NB4 (cell line): ENCODE measurements around the gene DLK1.

Experiments used
- DNase-seq: peaks from one replicate; pipeline ENCODE4 v3.0.0; 2010; ENCODE audit warnings: low read depth
- H3K4me3 ChIP-seq: one replicate; pipeline ENCODE4 v1.5.1; 2011; ENCODE audit warnings: mild to moderate bottlenecking, low read depth, low read length, moderate library complexity
- MYC ChIP-seq: IDR thresholded peaks from 2 replicates; pipeline ENCODE4 v1.6.1; 2011; ENCODE audit warnings: low read depth, low read length
- POLR2A ChIP-seq: IDR thresholded peaks from 2 replicates; pipeline ENCODE4 v1.6.1; 2011; ENCODE audit warnings: mild to moderate bottlenecking; ENCODE audit not compliant: insufficient read length; ENCODE audit errors: extremely low read depth
- TF ChIP-seq, protein P1 (sequence below): IDR thresholded peaks from one replicate; pipeline ENCODE4 v1.5.1; 2012; ENCODE audit warnings: low read depth, low read length
- TF ChIP-seq, protein P2 (sequence below): IDR thresholded peaks from 2 replicates; pipeline ENCODE4 v1.6.1; 2011; ENCODE audit warnings: low read depth, low read length

Gene DLK1

DNA sequence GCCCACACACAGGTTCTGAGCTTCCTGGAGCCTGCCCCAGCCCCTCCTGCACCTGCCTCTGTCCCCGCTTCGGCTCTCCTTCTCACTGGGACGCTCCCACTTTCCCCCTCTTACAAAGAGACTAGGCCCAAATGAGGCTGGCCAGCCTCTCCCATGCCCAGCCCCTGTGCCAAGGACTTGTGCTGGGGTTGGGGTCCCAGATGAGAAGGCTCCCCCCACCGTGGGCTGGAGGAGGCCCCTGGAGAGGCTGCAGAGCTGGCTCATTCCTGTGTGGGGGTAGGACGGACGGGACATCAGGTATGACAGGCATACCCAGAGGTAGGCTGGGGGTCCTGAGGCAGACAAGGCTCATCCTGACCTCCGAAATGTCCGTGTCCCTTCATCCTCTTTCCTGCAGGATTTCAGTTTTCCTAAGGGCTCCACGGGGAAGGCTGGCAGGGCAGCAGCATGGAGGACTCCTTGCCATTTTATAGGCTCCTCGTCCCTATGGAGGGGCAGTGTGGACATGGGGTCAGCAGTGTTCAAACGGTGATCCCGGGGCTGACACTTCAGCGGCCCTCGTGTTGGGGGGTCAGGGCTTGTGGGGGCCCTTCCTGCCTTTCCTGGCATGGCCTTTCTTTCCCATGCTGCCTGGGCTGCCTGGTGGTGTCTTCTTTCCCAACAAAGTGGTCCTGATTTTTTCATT is 50.1 kb downstream of the DLK1 start:
- DNase-seq, result no peak
- H3K4me3 ChIP-seq, result no peak overlapping the region
- TF ChIP-seq POLR2A (no peak), MYC (no peak)
- TF ChIP-seq, protein P1, sequence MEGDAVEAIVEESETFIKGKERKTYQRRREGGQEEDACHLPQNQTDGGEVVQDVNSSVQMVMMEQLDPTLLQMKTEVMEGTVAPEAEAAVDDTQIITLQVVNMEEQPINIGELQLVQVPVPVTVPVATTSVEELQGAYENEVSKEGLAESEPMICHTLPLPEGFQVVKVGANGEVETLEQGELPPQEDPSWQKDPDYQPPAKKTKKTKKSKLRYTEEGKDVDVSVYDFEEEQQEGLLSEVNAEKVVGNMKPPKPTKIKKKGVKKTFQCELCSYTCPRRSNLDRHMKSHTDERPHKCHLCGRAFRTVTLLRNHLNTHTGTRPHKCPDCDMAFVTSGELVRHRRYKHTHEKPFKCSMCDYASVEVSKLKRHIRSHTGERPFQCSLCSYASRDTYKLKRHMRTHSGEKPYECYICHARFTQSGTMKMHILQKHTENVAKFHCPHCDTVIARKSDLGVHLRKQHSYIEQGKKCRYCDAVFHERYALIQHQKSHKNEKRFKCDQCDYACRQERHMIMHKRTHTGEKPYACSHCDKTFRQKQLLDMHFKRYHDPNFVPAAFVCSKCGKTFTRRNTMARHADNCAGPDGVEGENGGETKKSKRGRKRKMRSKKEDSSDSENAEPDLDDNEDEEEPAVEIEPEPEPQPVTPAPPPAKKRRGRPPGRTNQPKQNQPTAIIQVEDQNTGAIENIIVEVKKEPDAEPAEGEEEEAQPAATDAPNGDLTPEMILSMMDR, result no peak
- TF ChIP-seq, protein P2, sequence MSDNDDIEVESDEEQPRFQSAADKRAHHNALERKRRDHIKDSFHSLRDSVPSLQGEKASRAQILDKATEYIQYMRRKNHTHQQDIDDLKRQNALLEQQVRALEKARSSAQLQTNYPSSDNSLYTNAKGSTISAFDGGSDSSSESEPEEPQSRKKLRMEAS, result no peak

DNA sequence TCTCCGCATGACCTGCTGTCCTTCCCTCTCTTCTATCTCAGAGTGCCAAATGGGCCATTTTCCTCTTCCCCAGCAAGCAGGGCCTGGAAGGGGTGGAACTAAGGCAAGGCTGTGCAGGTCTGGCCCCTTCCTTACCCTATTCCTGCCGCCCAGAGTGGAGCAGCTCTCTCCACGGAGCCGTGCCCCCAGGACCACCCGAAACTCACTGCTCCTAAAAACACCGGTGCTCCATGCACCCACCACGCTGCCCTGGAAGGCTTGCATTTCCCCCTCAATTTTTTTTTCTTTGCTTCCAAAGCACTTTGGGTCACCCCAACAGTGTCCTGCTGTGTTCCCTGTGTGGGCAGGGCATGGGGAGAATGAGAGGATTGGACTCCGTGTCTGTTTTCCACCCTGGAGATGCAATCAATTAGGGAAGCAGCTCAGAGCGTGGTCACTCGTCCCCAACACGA is 50.7 kb downstream of the DLK1 start:
- no peak for DNase-seq
- TF ChIP-seq, protein P2, result no peak
- TF ChIP-seq POLR2A (no peak), MYC (no peak)
- TF ChIP-seq, protein P1, result no peak
- H3K4me3 ChIP-seq, result no peak overlapping the region

DNA sequence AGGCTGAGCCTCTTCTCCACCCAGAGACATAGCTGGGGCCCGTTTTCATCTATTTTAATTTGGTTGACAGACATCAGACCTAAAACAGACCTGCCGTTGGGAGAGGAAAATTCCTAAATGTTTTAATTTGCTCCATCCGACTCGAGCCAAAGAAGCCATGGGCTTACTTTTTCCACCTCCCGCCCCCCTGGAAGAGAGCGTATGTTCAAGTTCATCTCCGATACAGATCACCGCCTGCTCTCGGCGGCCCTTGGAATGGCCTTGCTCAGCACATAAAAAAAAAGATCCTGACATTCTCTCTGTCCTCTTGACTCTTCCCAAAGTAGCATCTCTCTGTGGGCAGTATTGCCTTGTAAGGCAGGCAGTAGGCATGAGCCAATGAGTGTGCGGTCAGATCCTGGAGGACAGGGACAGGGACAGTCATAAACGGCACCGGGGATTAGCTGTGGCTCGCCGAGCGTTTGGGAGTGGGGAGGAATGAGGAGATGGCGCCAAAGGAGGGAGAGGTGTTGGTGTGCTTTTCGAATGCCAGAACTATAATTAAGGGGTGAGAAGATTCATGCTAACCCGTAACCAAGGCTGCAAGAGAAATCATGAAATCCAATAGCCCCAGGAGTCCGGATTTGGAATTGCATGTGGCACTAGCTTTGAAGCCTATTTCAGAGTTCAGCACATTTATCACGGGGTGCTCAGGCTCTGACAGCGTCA is 51.3 kb downstream of the DLK1 start:
- DNase-seq, result no peak
- H3K4me3 ChIP-seq, result no peak overlapping the region
- TF ChIP-seq, protein P1, result no peak
- no peak for TF ChIP-seq POLR2A
- TF ChIP-seq, protein P2, result no peak
- TF ChIP-seq MYC, result no peak

DNA sequence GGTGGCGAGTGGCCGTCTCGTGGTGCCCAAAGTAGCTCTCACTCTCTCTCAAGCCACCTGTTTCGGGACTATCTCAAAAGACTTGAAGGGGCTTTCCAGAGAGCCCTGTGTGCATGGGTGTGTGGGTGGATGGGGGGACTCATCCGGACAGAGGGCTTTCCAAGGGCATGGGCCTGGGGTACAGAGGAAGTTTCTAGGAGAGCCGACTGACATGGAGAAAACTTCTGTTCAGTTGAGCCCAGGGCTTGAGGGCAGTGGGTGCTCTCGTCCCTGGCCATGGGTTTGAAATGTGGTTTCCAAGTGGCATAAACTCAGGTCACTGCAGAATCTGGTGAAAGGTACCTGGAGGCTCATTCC is 51.8 kb downstream of the DLK1 start:
- TF ChIP-seq MYC (no peak), POLR2A (no peak)
- TF ChIP-seq, protein P2, result no peak
- TF ChIP-seq, protein P1, result no peak
- no peak for DNase-seq
- no peak overlapping the region for H3K4me3 ChIP-seq

DNA sequence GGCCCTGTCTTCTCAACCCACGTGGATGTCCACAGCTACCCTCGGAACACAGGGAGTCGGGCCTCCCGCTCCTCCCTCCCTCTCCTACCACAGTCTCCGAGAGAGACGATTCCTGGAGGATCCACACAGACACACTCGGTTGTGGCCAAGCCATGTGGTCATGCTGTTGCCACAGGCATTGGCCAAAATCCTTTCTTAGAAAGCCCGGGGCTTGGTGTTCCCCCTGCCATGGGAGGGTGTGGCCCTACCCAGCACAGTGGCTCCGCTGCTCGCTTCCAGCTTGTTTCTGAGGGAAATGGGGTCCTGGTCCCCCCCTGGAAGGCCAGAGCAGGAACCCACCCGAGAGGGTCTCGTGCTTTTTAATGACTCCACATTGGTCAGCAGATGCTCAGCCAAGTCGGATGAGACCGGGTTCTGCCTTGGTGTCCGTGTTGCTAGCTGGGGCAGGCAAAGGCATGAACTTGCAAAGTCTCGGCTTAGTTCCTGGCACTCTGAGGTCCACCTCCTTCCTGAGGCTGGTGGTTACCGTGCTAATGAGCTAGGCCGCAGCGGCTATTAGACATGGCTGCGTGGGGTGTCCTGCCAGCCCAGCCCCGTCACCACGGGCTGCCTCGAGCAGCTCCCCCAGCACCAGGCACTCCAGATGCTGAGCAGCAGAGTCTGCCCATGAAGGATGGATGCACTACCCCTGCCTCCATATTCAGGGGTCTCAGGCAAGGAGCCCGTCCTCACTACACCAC is 52.4 kb downstream of the DLK1 start:
- TF ChIP-seq POLR2A, result no peak
- no peak overlapping the region for H3K4me3 ChIP-seq
- DNase-seq, result no peak

DNA sequence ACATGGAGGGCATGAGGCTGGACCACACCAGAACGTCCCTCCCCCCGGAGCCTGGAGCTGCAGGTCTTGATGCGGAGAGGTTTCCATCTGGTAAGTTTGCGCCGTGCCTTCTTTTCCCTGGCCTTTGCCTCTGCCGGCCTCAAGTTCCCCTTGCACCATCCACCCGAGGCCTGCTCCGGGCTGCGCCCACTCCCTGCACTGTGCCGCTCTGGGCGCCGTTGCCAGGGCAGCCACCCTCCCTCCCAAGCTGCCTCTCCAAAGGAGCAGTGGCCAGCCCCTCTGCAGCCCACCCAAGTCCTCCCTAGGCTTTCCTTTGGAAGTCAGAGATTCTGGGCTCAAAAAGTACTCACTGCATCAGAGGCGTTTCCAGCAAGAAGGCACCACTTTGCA is 53.0 kb downstream of the DLK1 start:
- TF ChIP-seq MYC, result no peak
- TF ChIP-seq, protein P1, result no peak
- H3K4me3 ChIP-seq, result no peak overlapping the region
- no peak for DNase-seq
